Esophagus muscularis mucosa (tissue), 4 donors: ENCODE measurements around the gene SLC45A3.

Source experiments
- EP300 ChIP-seq: sonication (generic); formaldehyde crosslinking; IDR thresholded peaks from one replicate; pipeline ENCODE4 v1.6.1; 2017; ENCODE audit warnings: antibody characterized with exemption
- POLR2A ChIP-seq: fragments of 450-650 bp; IDR thresholded peaks from one replicate; pipeline ENCODE4 v1.6.1; 2017; ENCODE audit warnings: antibody characterized with exemption, moderate library complexity, mild to moderate bottlenecking, low read depth
- TF ChIP-seq, protein P1 (sequence below), 3 experiments: fragments of 200-600 bp in 2 of 3; fragments of 450-650 bp in 1 of 3; sonication (generic) in 2 of 3; IDR thresholded peaks; one replicate each; pipeline ENCODE4 v1.5.1; 2017 to 2019; ENCODE audit warnings: antibody characterized with exemption in 3 of 3, mild to moderate bottlenecking in 2 of 3, moderate library complexity in 1 of 3

DNA sequence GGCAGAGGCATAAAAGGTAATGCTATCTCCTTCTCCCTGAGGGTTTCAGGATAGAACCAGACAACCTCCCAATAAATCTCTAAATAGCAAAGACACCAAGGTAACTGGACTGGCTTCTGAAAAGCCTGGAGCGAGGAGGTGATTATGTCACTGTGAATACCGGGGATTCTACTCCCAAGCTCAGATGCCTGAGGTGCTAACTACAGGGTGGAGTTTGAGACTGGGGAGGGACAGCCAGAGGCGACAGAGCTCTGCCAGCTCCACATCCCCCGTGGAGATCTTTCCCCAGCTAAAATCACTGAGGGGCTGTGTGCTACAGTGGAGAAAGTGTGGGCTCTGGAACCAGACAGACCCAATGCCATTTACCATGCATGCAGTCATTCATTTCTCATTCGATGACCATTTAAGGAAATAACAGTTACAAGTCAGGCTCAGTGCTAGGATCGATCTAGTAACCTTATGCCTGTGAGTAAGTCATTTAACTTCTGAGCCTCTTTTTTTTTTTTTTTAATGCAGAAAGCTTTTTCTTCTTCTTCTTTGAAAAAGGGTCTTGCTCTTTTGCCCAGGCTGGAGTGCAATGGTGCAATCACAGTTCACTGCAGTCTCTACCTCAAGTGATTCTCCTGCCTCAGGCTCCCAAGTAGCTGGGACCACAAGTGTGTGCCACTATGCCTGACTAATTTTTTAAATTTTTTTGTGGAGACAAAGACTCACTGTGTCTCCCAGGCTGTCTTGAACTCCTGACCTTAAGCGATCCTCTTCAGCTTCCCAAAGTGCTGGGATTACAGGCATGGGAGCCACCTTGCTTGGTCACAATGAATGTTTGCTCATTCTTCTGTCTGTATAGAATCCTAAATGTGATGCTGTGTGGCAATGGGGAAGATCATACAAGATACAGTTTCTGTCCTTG lies 8.1 kb upstream of the SLC45A3 start:
- TF ChIP-seq, protein P1, sequence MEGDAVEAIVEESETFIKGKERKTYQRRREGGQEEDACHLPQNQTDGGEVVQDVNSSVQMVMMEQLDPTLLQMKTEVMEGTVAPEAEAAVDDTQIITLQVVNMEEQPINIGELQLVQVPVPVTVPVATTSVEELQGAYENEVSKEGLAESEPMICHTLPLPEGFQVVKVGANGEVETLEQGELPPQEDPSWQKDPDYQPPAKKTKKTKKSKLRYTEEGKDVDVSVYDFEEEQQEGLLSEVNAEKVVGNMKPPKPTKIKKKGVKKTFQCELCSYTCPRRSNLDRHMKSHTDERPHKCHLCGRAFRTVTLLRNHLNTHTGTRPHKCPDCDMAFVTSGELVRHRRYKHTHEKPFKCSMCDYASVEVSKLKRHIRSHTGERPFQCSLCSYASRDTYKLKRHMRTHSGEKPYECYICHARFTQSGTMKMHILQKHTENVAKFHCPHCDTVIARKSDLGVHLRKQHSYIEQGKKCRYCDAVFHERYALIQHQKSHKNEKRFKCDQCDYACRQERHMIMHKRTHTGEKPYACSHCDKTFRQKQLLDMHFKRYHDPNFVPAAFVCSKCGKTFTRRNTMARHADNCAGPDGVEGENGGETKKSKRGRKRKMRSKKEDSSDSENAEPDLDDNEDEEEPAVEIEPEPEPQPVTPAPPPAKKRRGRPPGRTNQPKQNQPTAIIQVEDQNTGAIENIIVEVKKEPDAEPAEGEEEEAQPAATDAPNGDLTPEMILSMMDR (IDR thresholded peaks at IDR 0.05) = no peak
- TF ChIP-seq POLR2A = no peak
- TF ChIP-seq EP300 = no peak
